ENCODE results near the gene CXorf58. TPM values are rescaled to one million over a fixed set of nuclear protein-coding genes. Genes with fewer than 3 reads are reported as not detected.

The CXorf58 gene
- total RNA-seq, 1 experiment from 2014 or later, result not detected

DNA sequence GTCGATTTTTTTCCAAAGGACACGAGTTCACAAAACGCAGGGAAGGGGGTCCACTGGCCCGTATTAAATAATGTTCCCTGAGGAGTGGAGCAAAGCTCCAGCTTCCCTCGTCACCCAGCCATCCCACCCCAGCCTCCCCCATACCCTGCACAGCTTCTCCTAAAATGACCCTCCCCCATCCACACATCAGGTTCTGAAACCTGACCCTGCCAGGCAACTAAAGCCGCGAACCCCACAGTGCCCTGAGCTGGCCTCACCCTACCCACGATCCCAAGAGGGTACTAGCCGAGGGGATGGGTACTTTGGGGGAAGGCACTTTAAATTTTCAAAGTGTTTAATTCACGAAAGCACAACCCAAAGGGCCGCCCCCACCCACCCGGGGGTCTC lies 702 bp upstream of the CXorf58 start:
- Histone ChIP-seq H4K20me1 (ENCODE audit: insufficient read depth) (no peaks in the 10 kb centered on the region), H3K4me1 (ENCODE audit: control insufficient read depth in 1 of 2, insufficient read depth in 2 of 2, low read length in 2 of 2) (peaks cover 2 to 18% of the 10 kb centered on the region in 2 experiments; a peak in 3 of 4 replicates), H3K9ac (ENCODE audit: low read length) (peak overlapping the region; percentile 89), H3K27me3 (ENCODE audit: insufficient read depth, low read length) (no peaks in the 10 kb centered on the region), H3K79me2 (ENCODE audit: insufficient read depth, low read length) (peaks cover 15% of the 10 kb centered on the region; the same call in 1 of the 2 replicates), H3K4me2 (ENCODE audit: low read length) (peak overlapping the region; percentile 80), H3K9me3 (ENCODE audit: control insufficient read depth in 1 of 2, insufficient read depth in 1 of 2, low read depth in 1 of 2, low read length in 2 of 2) (no peaks in the 10 kb centered on the region), H3K9me2 (ENCODE audit: insufficient read depth) (no peaks in the 10 kb centered on the region), H3K4me3 (replicated peaks in 1 of 2; ENCODE audit: low read depth in 1 of 2, low read length in 2 of 2) (peak overlapping the region; percentile 76), H2AFZ (ENCODE audit: low read depth, low read length, poor library complexity, severe bottlenecking) (no peak overlapping the region), H3K27ac (ENCODE audit: low read depth, low read length) (peak overlapping the region; percentile 74), H3K36me3 (ENCODE audit: control insufficient read depth in 1 of 2, insufficient read depth in 2 of 2, low read length in 2 of 2) (no peaks in the 10 kb centered on the region)
- ATAC-seq (peak; percentile 28), DNase-seq (ENCODE audit: low read depth, low spot score) (no peak)
- ChIA-PET RAD21 (ENCODE audit: low non-redundant PET in 1 of 2, low total read pairs in 2 of 2, uncharacterized antibody in 2 of 2, unreplicated experiment in 2 of 2) (interaction anchor here in 1 of 2 experiments (0.5 kb wide), 1 partner anchor 127 kb away, joined by 3 read pairs; no protein-coding TSS in a partner anchor), POLR2A (interaction anchor here (0.7 to 2.1 kb wide), 3 partner anchors 15 to 208 kb away, joined by 3 to 5 read pairs (median 4); partner anchors contain the start of gene ACOT9), CTCF (interaction anchor here (1.0 to 1.2 kb wide), 2 partner anchors 118 to 147 kb away, joined by 3 read pairs; no protein-coding TSS in a partner anchor)
- BruUV-seq (replicated peaks), result no TSS peak
- intact Hi-C loops (cut with micrococcal nuclease), result loop anchor here (1.0 to 5.0 kb wide), 2 partner anchors 147 to 335 kb away; partner anchors contain the start of gene EIF2S3
- TF ChIP-seq POLR2AphosphoS5 (IDR thresholded peaks at IDR 0.05; ENCODE audit: low read depth, low read length) (no peak), TCF7L2 (IDR thresholded peaks at IDR 0.05; ENCODE audit: borderline replicate concordance, extremely low read depth, insufficient read depth, insufficient read length) (no peak), SRF (IDR thresholded peaks at IDR 0.05; ENCODE audit: low read depth) (no peak)

- Histone ChIP-seq H3K9me3 (ENCODE audit: control insufficient read depth in 1 of 2, insufficient read depth in 1 of 2, low read depth in 1 of 2, low read length in 2 of 2) (no peaks in the 10 kb centered on the region), H3K4me2 (ENCODE audit: low read length) (peak overlapping the region; percentile 80), H4K20me1 (ENCODE audit: insufficient read depth) (no peaks in the 10 kb centered on the region), H3K9ac (ENCODE audit: low read length) (peak overlapping the region; percentile 48), H2AFZ (ENCODE audit: low read depth, low read length, poor library complexity, severe bottlenecking) (peak overlapping the region; percentile 95), H3K27me3 (ENCODE audit: insufficient read depth, low read length) (no peaks in the 10 kb centered on the region), H3K4me3 (replicated peaks in 1 of 2; ENCODE audit: low read depth in 1 of 2, low read length in 2 of 2) (peak overlapping the region; percentile 40 to 76), H3K79me2 (ENCODE audit: insufficient read depth, low read length) (peaks cover 15% of the 10 kb centered on the region; the same call in 1 of the 2 replicates), H3K27ac (ENCODE audit: low read depth, low read length) (peak overlapping the region; percentile 74), H3K36me3 (ENCODE audit: control insufficient read depth in 1 of 2, insufficient read depth in 2 of 2, low read length in 2 of 2) (no peaks in the 10 kb centered on the region), H3K9me2 (ENCODE audit: insufficient read depth) (no peaks in the 10 kb centered on the region), H3K4me1 (ENCODE audit: control insufficient read depth in 1 of 2, insufficient read depth in 2 of 2, low read length in 2 of 2) (peaks cover 0 to 15% of the 10 kb centered on the region in 2 experiments; a peak in 2 of 4 replicates)
- ATAC-seq (no peak), DNase-seq (ENCODE audit: low read depth, low spot score) (no peak)
- ChIA-PET POLR2A (interaction anchor here (1.0 to 2.1 kb wide), 2 partner anchors 20 to 165 kb away, joined by 3 to 5 read pairs; partner anchors contain the start of gene ACOT9), CTCF (interaction anchor here (1.2 to 2.2 kb wide), 2 partner anchors 117 to 146 kb away, joined by 3 to 9 read pairs; partner anchors contain the start of gene EIF2S3), RAD21 (ENCODE audit: low non-redundant PET in 1 of 2, low total read pairs in 2 of 2, uncharacterized antibody in 2 of 2, unreplicated experiment in 2 of 2) (no interaction called here)
- TSS peak; percentile 67 for BruUV-seq (replicated peaks)
- TF ChIP-seq SRF (IDR thresholded peaks at IDR 0.05; ENCODE audit: low read depth) (no peak), CTCF (IDR thresholded peaks at IDR 0.05 in 2 of 3, conservative IDR thresholded peaks at IDR 0.05 in 1 of 3; ENCODE audit: borderline replicate concordance in 1 of 3, insufficient read depth in 1 of 3, low read depth in 2 of 3, low read length in 2 of 3) (peak in 2 of 3 experiments; percentile 45 to 47; a peak in 4 of 6 replicates)
- intact Hi-C loops (cut with micrococcal nuclease), result loop anchor here (5.0 kb wide), 1 partner anchor 334 kb away; no protein-coding TSS in a partner anchor
Measured at GRCh38 chrX:23908219-23909004, 606 bp downstream of the CXorf58 start.

Data from HCT116 (cell line).